ENCODE measurements around the gene RAD51D. TPM values are rescaled to one million over a fixed set of nuclear protein-coding genes. Genes with fewer than 3 reads are reported as not detected.
"Not testable (repeated sequence)": the region's sequence is repeated elsewhere in the genome, so short reads cannot be mapped to it uniquely, and the experiment has no call there.

Gene RAD51D
- total RNA-seq, 1 donor from 2014 or later, result 11.1 TPM

DNA sequence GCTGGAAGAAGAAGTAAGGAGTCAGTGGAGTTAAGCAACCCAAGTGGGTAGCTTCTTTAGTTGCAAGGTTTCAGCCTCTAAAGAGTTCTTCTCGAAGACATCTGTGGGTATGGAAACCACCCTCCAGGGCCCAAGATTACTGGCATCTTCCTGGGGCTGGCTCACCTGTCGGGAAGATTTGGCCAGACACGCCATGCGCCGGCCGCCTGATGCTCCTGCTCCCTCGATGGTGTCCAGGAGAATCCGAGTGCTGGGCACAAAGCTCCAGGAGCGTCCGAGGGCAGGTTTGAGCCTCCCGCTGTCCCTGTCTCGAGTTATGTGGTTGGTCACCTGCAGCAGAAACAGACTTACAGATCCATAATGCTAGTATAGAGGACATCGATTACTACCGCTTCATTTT is 18.6 kb downstream of the RAD51D start:
- H3K4me1 Mint-ChIP-seq (ENCODE audit: low read depth), result no peaks in the 10 kb centered on the region
- H3K27me3 Mint-ChIP-seq (ENCODE audit: low read depth), result no peaks in the 10 kb centered on the region
- H3K36me3 Mint-ChIP-seq (ENCODE audit: low read depth), result peaks cover 21% of the 10 kb centered on the region
- no peaks in the 10 kb centered on the region for H3K9me3 Mint-ChIP-seq (ENCODE audit: low read depth)
- H3K27ac Mint-ChIP-seq (ENCODE audit: unreplicated experiment), result no peak overlapping the region
- no peak for DNase-seq (ENCODE audit: low spot score)
- TF ChIP-seq, protein P1, sequence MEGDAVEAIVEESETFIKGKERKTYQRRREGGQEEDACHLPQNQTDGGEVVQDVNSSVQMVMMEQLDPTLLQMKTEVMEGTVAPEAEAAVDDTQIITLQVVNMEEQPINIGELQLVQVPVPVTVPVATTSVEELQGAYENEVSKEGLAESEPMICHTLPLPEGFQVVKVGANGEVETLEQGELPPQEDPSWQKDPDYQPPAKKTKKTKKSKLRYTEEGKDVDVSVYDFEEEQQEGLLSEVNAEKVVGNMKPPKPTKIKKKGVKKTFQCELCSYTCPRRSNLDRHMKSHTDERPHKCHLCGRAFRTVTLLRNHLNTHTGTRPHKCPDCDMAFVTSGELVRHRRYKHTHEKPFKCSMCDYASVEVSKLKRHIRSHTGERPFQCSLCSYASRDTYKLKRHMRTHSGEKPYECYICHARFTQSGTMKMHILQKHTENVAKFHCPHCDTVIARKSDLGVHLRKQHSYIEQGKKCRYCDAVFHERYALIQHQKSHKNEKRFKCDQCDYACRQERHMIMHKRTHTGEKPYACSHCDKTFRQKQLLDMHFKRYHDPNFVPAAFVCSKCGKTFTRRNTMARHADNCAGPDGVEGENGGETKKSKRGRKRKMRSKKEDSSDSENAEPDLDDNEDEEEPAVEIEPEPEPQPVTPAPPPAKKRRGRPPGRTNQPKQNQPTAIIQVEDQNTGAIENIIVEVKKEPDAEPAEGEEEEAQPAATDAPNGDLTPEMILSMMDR (IDR thresholded peaks at IDR 0.05), result no peak
- H3K4me3 Mint-ChIP-seq (ENCODE audit: unreplicated experiment), result no peak overlapping the region

DNA sequence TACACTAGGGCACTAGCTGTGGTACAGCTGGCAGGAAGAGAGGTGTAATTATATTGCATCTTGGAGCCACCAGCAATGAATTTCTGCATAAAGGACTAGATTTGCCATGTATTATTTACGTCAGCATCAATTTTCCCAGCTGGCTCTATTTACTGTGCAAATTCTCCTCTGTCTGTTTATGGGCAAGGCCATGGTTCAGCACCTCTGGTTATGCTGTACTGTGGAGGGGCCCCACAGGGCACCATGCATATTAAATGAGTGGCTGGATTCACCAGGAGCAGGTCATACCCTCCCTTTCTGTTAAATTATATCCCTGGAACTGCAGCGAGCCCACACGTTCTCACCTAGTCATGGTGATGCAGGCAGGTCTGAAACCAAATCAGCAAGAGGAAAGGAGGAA is 19.8 kb downstream of the RAD51D start:
- H3K9me3 Mint-ChIP-seq (ENCODE audit: low read depth), result no peaks in the 10 kb centered on the region
- TF ChIP-seq, protein P1 (IDR thresholded peaks at IDR 0.05), result no peak
- H3K36me3 Mint-ChIP-seq (ENCODE audit: low read depth), result peaks cover 17% of the 10 kb centered on the region
- no peaks in the 10 kb centered on the region for H3K27me3 Mint-ChIP-seq (ENCODE audit: low read depth)
- H3K4me3 Mint-ChIP-seq (ENCODE audit: unreplicated experiment), result no peak overlapping the region
- peaks cover 1% of the 10 kb centered on the region for H3K4me1 Mint-ChIP-seq (ENCODE audit: low read depth)
- no peak overlapping the region for H3K27ac Mint-ChIP-seq (ENCODE audit: unreplicated experiment)
- DNase-seq (ENCODE audit: low spot score), result no peak

DNA sequence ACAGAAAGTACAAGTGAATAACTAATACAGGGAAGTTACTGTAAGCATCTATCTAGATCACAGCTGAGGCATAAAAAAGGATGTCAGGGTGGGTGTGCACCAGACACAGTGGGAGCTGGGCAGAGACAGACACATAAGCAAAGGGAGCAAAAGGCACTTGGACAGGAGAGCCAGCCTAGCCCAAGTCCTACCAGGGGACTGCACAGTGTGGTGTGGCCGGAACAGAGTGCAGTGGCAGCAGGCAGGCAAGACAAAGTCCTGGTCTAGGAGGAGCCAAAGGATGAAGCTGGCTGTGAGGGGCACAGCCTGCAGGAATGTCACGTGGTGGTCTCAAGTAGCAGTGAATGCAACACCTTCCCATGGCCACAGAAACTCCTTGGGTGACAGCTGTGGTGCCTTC is 21.9 kb downstream of the RAD51D start:
- H3K27me3 Mint-ChIP-seq (ENCODE audit: low read depth), result no peaks in the 10 kb centered on the region
- H3K36me3 Mint-ChIP-seq (ENCODE audit: low read depth), result peaks cover 11% of the 10 kb centered on the region
- no peak overlapping the region for H3K27ac Mint-ChIP-seq (ENCODE audit: unreplicated experiment)
- TF ChIP-seq, protein P1 (IDR thresholded peaks at IDR 0.05), result no peak
- peaks cover 3% of the 10 kb centered on the region for H3K4me1 Mint-ChIP-seq (ENCODE audit: low read depth)
- H3K9me3 Mint-ChIP-seq (ENCODE audit: low read depth), result no peaks in the 10 kb centered on the region
- no peak overlapping the region for H3K4me3 Mint-ChIP-seq (ENCODE audit: unreplicated experiment)
- DNase-seq (ENCODE audit: low spot score), result no peak

DNA sequence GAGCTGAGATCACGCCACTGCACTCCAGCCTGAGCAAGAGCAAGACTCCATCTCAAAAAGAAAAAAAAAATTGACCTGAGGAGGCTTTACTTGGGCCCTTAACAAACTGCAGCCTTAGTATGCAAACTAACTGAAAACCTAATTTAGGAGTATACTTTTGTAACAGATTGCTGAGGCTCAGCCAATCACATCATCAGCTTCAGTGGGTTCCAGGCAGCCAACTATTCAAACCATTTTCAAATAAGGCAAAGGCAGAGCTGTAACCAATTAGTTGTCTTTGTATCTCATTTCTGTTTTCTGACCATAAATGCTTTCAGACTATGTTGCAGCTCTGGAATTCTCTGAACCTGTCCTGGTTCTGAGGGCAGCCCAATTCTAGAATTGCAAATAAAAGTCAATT is 23.9 kb downstream of the RAD51D start:
- TF ChIP-seq, protein P1 (IDR thresholded peaks at IDR 0.05), result no peak
- peaks cover 6% of the 10 kb centered on the region for H3K4me1 Mint-ChIP-seq (ENCODE audit: low read depth)
- no peak overlapping the region for H3K4me3 Mint-ChIP-seq (ENCODE audit: unreplicated experiment)
- H3K27me3 Mint-ChIP-seq (ENCODE audit: low read depth), result no peaks in the 10 kb centered on the region
- H3K27ac Mint-ChIP-seq (ENCODE audit: unreplicated experiment), result no peak overlapping the region
- DNase-seq (ENCODE audit: low spot score), result no peak
- peaks cover 7% of the 10 kb centered on the region for H3K36me3 Mint-ChIP-seq (ENCODE audit: low read depth)
- H3K9me3 Mint-ChIP-seq (ENCODE audit: low read depth), result no peaks in the 10 kb centered on the region

DNA sequence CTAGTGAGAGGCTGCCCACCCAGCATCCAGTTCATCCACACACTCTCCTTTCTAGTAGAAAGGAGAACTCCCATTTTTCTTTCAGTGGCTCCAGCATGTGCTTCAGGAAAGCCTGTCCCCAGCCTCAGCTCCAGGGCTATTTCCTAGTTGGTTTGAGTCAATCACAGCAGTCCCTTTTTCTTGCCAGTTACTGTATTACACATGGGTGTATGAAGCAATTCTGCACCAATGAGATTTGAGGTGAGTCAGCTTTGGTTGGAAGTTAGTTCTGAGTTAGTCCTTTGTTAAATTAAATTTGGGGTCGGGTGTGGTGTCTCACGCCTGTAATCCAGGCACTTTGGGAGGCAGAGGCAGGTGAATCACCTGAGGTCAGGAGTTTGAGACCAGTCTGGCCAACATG is 24.8 kb downstream of the RAD51D start:
- H3K27ac Mint-ChIP-seq (ENCODE audit: unreplicated experiment), result no peak overlapping the region
- H3K4me3 Mint-ChIP-seq (ENCODE audit: unreplicated experiment), result no peak overlapping the region
- peaks cover 6% of the 10 kb centered on the region for H3K4me1 Mint-ChIP-seq (ENCODE audit: low read depth)
- H3K36me3 Mint-ChIP-seq (ENCODE audit: low read depth), result peaks cover 7% of the 10 kb centered on the region
- TF ChIP-seq, protein P1 (IDR thresholded peaks at IDR 0.05), result no peak
- no peaks in the 10 kb centered on the region for H3K27me3 Mint-ChIP-seq (ENCODE audit: low read depth)
- no peaks in the 10 kb centered on the region for H3K9me3 Mint-ChIP-seq (ENCODE audit: low read depth)
- no peak for DNase-seq (ENCODE audit: low spot score)

DNA sequence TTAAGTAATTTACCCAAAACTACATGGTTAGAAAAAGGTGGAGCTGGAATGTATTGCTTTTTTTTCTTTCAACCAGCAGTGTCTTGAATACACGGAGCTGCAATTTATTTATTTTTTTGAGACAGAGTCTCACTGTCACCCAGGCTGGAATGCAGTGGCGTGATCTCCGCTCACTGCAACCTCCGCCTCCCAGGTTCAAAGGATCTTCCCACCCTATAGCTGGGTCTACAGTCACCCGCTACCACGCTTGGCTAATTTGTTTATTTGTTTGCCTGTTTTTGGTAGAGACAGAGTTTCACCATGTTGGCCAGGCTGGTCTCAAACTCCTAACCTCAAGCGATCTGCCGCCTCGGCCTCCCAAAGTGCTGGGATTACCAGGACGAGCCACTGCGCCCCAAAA is 29.0 kb downstream of the RAD51D start:
- H3K9me3 Mint-ChIP-seq (ENCODE audit: low read depth); H3K27ac Mint-ChIP-seq (ENCODE audit: unreplicated experiment); H3K27me3 Mint-ChIP-seq (ENCODE audit: low read depth); H3K4me3 Mint-ChIP-seq (ENCODE audit: unreplicated experiment); DNase-seq (ENCODE audit: low spot score); H3K36me3 Mint-ChIP-seq (ENCODE audit: low read depth): not testable (repeated sequence)
- peaks cover 31% of the 10 kb centered on the region for H3K4me1 Mint-ChIP-seq (ENCODE audit: low read depth)
